ENCODE measurements around the gene RPL22. TPM values are rescaled to one million over a fixed set of nuclear protein-coding genes. Genes with fewer than 3 reads are reported as not detected.

Gene RPL22
- total RNA-seq, 3 donors from 2014 or later, result 349 to 387 (median 350) TPM

DNA sequence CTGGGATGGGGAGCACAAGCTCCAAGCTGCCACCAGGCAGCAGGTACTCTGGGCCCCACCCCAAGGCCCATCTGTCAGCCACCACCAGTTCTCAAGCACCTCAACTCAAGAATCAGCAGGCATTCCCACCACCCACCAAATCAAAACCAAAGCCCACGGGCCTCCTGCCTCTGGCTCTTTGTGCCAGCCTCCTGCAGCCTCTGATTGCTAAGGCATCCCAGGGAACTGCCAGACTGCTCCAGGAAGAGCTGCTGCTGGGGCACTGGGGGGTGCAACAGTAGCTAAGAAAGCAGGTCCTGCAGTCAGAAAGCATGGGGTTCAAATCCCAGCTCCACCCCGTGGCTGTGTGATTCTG is 54.0 kb downstream of the RPL22 start:
- TF ChIP-seq CTCF (IDR thresholded peaks at IDR 0.05), result no peak
- intact Hi-C loops (cut with DNase I, micrococcal nuclease), result no loop called here
- ATAC-seq, result no peak
- Histone ChIP-seq H3K4me1 (ENCODE audit: low read depth) (peaks cover 3% of the 10 kb centered on the region), H3K4me3 (no peak overlapping the region), H3K36me3 (ENCODE audit: low read depth) (no peaks in the 10 kb centered on the region), H3K9me3 (no peaks in the 10 kb centered on the region)
- no peak for DNase-seq

- H3K9me3 ChIP-seq, result no peaks in the 10 kb centered on the region
- peaks cover 3% of the 10 kb centered on the region for H3K4me1 ChIP-seq (ENCODE audit: low read depth)
- H3K4me3 ChIP-seq, result no peak overlapping the region
- H3K36me3 ChIP-seq (ENCODE audit: low read depth), result no peaks in the 10 kb centered on the region
- no peak for ATAC-seq
- TF ChIP-seq CTCF (IDR thresholded peaks at IDR 0.05), result no peak
- intact Hi-C loops (cut with DNase I, micrococcal nuclease), result no loop called here
- DNase-seq, result no peak
Measured at GRCh38 chr1:6144647-6145395, 54.6 kb downstream of the RPL22 start.

GRCh38 chr1:6144175-6144574 is 55.2 kb downstream of the RPL22 start:
- ATAC-seq, result no peak
- no peaks in the 10 kb centered on the region for H3K36me3 ChIP-seq (ENCODE audit: low read depth)
- H3K4me1 ChIP-seq (ENCODE audit: low read depth), result peaks cover 3% of the 10 kb centered on the region
- no peaks in the 10 kb centered on the region for H3K9me3 ChIP-seq
- H3K4me3 ChIP-seq, result no peak overlapping the region
- DNase-seq, result no peak
- no peak for TF ChIP-seq CTCF (IDR thresholded peaks at IDR 0.05)
- intact Hi-C loops (cut with DNase I, micrococcal nuclease), result no loop called here

DNA sequence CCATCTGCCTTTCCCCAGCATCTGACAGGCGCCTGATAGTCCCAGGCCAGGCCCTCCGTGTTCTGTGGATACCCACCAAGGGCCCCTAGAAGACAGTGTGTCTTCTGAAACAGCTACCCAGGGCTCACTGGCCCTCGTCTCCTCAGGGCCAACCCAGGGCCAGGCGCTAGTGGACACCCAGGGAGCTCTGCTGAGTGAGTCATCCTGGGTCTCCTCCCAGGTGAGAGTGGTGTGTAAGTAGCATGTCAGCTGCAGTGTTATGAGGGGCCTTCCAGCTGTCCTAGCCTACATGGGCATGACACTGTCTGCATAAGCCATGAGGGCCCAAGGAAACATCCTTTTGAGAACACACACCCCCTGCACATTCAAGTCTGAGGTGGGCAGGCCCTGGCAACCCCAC is 56.0 kb downstream of the RPL22 start:
- no peaks in the 10 kb centered on the region for H3K36me3 ChIP-seq (ENCODE audit: low read depth)
- no peak overlapping the region for H3K4me3 ChIP-seq
- TF ChIP-seq CTCF (IDR thresholded peaks at IDR 0.05), result no peak
- no peaks in the 10 kb centered on the region for H3K4me1 ChIP-seq (ENCODE audit: low read depth)
- H3K9me3 ChIP-seq, result no peaks in the 10 kb centered on the region
- no peak for ATAC-seq
- intact Hi-C loops (cut with DNase I, micrococcal nuclease), result no loop called here
- DNase-seq, result no peak

DNA sequence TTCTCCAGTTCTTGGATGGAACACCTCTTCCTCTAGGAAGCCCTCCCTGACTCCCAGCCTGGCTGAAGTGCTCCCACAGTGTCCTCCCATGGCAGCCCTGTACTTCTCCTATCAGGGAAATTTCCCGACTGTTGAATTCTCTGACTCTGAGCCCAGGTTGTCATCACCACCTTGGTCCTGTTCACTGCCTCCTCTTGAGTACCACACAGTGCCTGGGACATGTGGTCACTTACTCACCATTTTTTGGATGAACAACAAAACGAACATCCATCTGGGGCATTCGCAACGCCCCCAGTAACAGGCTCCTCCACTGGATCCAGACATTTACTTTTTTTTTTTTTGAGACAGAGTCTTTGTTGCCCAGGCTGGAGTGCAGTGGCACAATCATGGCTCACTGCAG is 56.7 kb downstream of the RPL22 start:
- intact Hi-C loops (cut with DNase I, micrococcal nuclease), result no loop called here
- ATAC-seq (no peak), DNase-seq (no peak)
- TF ChIP-seq CTCF (IDR thresholded peaks at IDR 0.05), result no peak
- no peak overlapping the region for H3K4me3 ChIP-seq
- H3K36me3 ChIP-seq (ENCODE audit: low read depth), result no peaks in the 10 kb centered on the region
- no peaks in the 10 kb centered on the region for H3K4me1 ChIP-seq (ENCODE audit: low read depth)
- H3K9me3 ChIP-seq, result no peaks in the 10 kb centered on the region
